Upper lobe of left lung (tissue), 6 donors: ENCODE data around the gene STARD9. TPM values are rescaled to one million over a fixed set of nuclear protein-coding genes. Genes with fewer than 3 reads are reported as not detected.

Experiments
- ATAC-seq, 2 donors: fragments of 200-7000 bp; cut with Tn5 transposase; one replicate each; pipeline ENCODE4 v1.9.1; 2022; ENCODE audit warnings: mild to moderate bottlenecking in 2 of 2, moderate library complexity in 2 of 2; ENCODE audit not compliant: low FRiP score in 2 of 2
- DNase-seq, 2 donors: peaks; one replicate each; pipeline ENCODE4 v3.0.0-alpha.2; 2019 to 2020
- H3K27ac ChIP-seq, 4 donors: fragments of 200-600 bp; sonication (generic); one replicate each; pipeline ENCODE4 v1.5.1; 2016 to 2019
- H3K27me3 ChIP-seq, 4 donors: fragments of 200-600 bp; sonication (generic); one replicate each; pipeline ENCODE4 v1.5.1; 2017 to 2019
- H3K36me3 ChIP-seq, 4 donors: fragments of 200-600 bp; sonication (generic); one replicate each; pipeline ENCODE4 v1.5.1; 2016 to 2019
- H3K4me1 ChIP-seq, 4 donors: fragments of 200-600 bp; sonication (generic); one replicate each; pipeline ENCODE4 v1.5.1; 2018 to 2019
- H3K4me3 ChIP-seq, 4 donors: fragments of 200-600 bp; sonication (generic); one replicate each; pipeline ENCODE4 v1.5.1; 2017 to 2019; ENCODE audit warnings: mild to moderate bottlenecking in 2 of 4, moderate library complexity in 1 of 4
- H3K9me3 ChIP-seq, 4 donors: fragments of 200-600 bp; sonication (generic); one replicate each; pipeline ENCODE4 v1.5.1; 2018 to 2019
- CTCF ChIP-seq, 6 experiments: fragments of 450-650 bp in 4 of 6; fragments of 200-600 bp in 2 of 6; sonication (generic) in 2 of 6; IDR thresholded peaks; one replicate each; pipeline ENCODE4 v1.5.1; 2016 to 2019; ENCODE audit warnings: antibody characterized with exemption in 6 of 6
- EP300 ChIP-seq, 4 donors: sonication (generic); formaldehyde crosslinking; IDR thresholded peaks; one replicate each; pipeline ENCODE4 v1.5.1; 2017; ENCODE audit warnings: antibody characterized with exemption in 4 of 4, control low read depth in 2 of 4
- POLR2A ChIP-seq, 4 donors: fragments of 450-650 bp; IDR thresholded peaks; one replicate each; pipeline ENCODE4 v1.5.1; 2016 to 2017; ENCODE audit warnings: antibody characterized with exemption in 4 of 4, mild to moderate bottlenecking in 2 of 4
- POLR2AphosphoS5 ChIP-seq, 2 donors: sonication (generic); formaldehyde crosslinking; IDR thresholded peaks; one replicate each; pipeline ENCODE4 v1.5.1; 2017; ENCODE audit warnings: antibody characterized with exemption in 2 of 2
- WGBS, 2 donors: methylation state at CpG; one replicate each; pipeline ENCODE4 v1.1.5; 2017 to 2018; 5-methylcytosine and 5-hydroxymethylcytosine counted together
- total RNA-seq, 6 donors: library from RNA; depleted of rRNA in 4 of 6; stranded (reverse); fragments of >200 nt in 4 of 6; gene quantifications; one replicate each; pipeline versions ENCODE4 v1.1.0 to v1.2.1, GENCODE V29; 2016 to 2021
- donor health status: DM: no; HTN: no; CAD: no; lungs with moderate emphysema.
- donor health status: DM: no; HTN: yes; CAD: no; lungs with severe emphysema.

Gene STARD9
- total RNA-seq, 6 donors from 2014 or later: 14.6 to 141 (median 28.8) TPM

DNA sequence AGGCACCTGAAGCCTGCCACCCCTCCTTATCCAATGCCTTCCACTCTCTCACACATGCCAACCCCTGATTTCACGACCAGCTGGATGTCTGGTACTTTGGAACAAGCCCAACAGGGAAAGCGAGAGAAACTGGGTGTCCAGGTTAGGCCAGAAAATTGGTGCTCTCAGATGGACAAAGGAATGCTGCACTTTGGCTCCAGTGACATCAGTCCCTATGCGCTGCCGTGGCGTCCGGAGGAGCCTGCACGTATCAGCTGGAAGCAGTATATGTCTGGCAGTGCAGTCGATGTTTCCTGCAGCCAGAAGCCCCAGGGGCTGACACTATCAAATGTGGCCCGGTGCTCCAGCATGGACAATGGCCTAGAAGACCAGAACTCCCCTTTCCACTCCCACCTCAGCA lies 116.4 kb downstream of the STARD9 start:
- DNase-seq: peak in 1 of 2 donors; percentile 41
- Histone ChIP-seq H3K36me3 (peaks cover 0 to 95% (median 51%) of the 10 kb centered on the region in 4 donors), H3K27ac (no peak overlapping the region), H3K9me3 (no peaks in the 10 kb centered on the region), H3K4me3 (no peak overlapping the region), H3K4me1 (no peaks in the 10 kb centered on the region), H3K27me3 (no peaks in the 10 kb centered on the region)
- no peak for TF ChIP-seq EP300 (IDR thresholded peaks at IDR 0.05)
- TF ChIP-seq POLR2AphosphoS5 (IDR thresholded peaks at IDR 0.05): no peak
- no peak for TF ChIP-seq POLR2A (IDR thresholded peaks at IDR 0.05)
- no peak for TF ChIP-seq CTCF (IDR thresholded peaks at IDR 0.05)
- WGBS, 2 donors: 93 to 94% methylated on average over 9 of the region's 9 CpGs
- no peak for ATAC-seq

DNA sequence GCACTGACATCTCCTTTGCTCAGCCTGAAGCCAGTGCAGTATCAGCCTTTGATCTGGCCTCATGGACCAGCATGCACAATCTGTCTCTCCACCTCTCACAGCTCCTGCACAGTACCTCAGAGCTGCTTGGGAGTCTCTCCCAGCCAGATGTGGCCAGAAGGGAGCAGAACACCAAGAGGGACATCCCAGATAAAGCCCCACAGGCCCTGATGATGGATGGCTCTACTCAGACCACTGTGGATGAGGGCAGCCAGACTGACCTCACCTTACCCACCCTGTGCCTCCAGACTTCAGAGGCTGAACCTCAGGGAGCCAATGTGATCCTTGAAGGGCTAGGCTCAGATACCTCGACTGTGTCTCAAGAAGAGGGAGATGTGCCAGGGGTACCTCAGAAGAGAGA lies 117.1 kb downstream of the STARD9 start:
- 94 to 100% methylated on average over 1 of the region's 1 CpG for WGBS, 2 donors
- TF ChIP-seq POLR2A (IDR thresholded peaks at IDR 0.05) (no peak), EP300 (IDR thresholded peaks at IDR 0.05) (no peak), POLR2AphosphoS5 (IDR thresholded peaks at IDR 0.05) (no peak), CTCF (IDR thresholded peaks at IDR 0.05) (no peak)
- Histone ChIP-seq H3K4me3 (no peak overlapping the region), H3K9me3 (no peaks in the 10 kb centered on the region), H3K4me1 (no peaks in the 10 kb centered on the region), H3K36me3 (peaks cover 0 to 96% (median 48%) of the 10 kb centered on the region in 4 donors), H3K27ac (no peak overlapping the region), H3K27me3 (no peaks in the 10 kb centered on the region)
- no peak for ATAC-seq
- DNase-seq: no peak

GRCh38 chr15:42692997-42693396 lies 117.6 kb downstream of the STARD9 start:
- H3K4me3 ChIP-seq: no peak overlapping the region
- DNase-seq: no peak
- 90 to 92% methylated on average over 4 of the region's 4 CpGs for WGBS, 2 donors
- no peak for ATAC-seq
- no peaks in the 10 kb centered on the region for H3K4me1 ChIP-seq
- no peak overlapping the region for H3K27ac ChIP-seq
- H3K27me3 ChIP-seq: no peaks in the 10 kb centered on the region
- H3K36me3 ChIP-seq: peaks cover 0 to 96% (median 45%) of the 10 kb centered on the region in 4 donors
- TF ChIP-seq POLR2A (IDR thresholded peaks at IDR 0.05): no peak
- TF ChIP-seq POLR2AphosphoS5 (IDR thresholded peaks at IDR 0.05): no peak
- TF ChIP-seq EP300 (IDR thresholded peaks at IDR 0.05): no peak
- no peak for TF ChIP-seq CTCF (IDR thresholded peaks at IDR 0.05)
- no peaks in the 10 kb centered on the region for H3K9me3 ChIP-seq

DNA sequence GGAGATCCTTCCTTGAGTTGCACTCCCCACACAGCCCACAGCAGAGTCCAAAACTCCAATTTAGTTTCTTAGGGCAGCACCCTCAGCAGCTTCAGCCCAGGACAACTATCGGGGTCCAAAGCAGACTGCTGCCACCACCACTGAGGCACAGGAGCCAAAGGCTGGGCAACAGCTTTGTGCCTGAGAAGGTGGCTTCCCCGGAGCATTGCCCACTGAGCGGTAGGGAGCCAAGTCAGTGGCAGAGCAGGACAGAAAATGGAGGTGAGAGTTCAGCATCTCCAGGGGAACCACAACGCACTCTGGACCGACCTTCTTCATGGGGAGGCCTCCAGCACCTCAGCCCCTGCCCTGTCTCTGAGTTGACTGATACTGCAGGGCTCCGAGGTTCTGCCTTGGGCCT lies 118.1 kb downstream of the STARD9 start:
- H3K4me3 ChIP-seq: no peak overlapping the region
- DNase-seq (no peak), ATAC-seq (no peak)
- peaks cover 0 to 91% (median 42%) of the 10 kb centered on the region in 4 donors for H3K36me3 ChIP-seq
- H3K4me1 ChIP-seq: no peaks in the 10 kb centered on the region
- TF ChIP-seq POLR2A (IDR thresholded peaks at IDR 0.05): no peak
- TF ChIP-seq CTCF (IDR thresholded peaks at IDR 0.05): no peak
- no peak for TF ChIP-seq EP300 (IDR thresholded peaks at IDR 0.05)
- TF ChIP-seq POLR2AphosphoS5 (IDR thresholded peaks at IDR 0.05): no peak
- H3K27me3 ChIP-seq: no peaks in the 10 kb centered on the region
- 98 to 100% methylated on average over 1 to 5 of the region's 6 CpGs for WGBS, 2 donors
- no peak overlapping the region for H3K27ac ChIP-seq
- H3K9me3 ChIP-seq: no peaks in the 10 kb centered on the region

DNA sequence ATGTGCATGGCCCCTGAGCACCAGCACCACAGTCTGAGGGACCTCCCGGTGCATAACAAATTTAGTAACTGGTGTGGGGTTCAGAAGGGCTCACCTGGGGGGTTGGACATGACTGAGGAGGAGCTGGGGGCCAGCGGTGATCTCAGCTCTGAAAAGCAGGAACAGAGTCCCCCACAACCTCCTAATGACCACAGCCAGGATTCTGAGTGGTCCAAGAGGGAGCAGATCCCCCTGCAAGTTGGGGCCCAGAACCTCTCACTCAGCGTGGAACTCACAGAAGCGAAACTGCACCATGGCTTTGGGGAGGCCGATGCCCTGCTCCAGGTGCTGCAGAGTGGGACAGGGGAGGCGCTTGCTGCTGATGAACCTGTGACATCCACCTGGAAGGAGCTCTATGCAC lies 118.5 kb downstream of the STARD9 start:
- H3K9me3 ChIP-seq: no peaks in the 10 kb centered on the region
- no peak for TF ChIP-seq POLR2AphosphoS5 (IDR thresholded peaks at IDR 0.05)
- no peak for TF ChIP-seq POLR2A (IDR thresholded peaks at IDR 0.05)
- no peak for TF ChIP-seq CTCF (IDR thresholded peaks at IDR 0.05)
- TF ChIP-seq EP300 (IDR thresholded peaks at IDR 0.05): no peak
- no peak for ATAC-seq
- H3K36me3 ChIP-seq: peaks cover 0 to 86% (median 42%) of the 10 kb centered on the region in 4 donors
- H3K4me3 ChIP-seq: no peak overlapping the region
- no peaks in the 10 kb centered on the region for H3K27me3 ChIP-seq
- H3K27ac ChIP-seq: no peak overlapping the region
- no peaks in the 10 kb centered on the region for H3K4me1 ChIP-seq
- DNase-seq: no peak
- 92 to 95% methylated on average over 3 to 6 of the region's 6 CpGs for WGBS, 2 donors
